Activated CD4-positive, alpha-beta T cell treated with anti-CD3 and anti-CD28 coated beads, Interleukin-2, amount 50 U/mL, for 24 hours (primary cell): ENCODE measurements around the gene C5orf63.
"Not testable (repeated sequence)": the region's sequence is repeated elsewhere in the genome, so short reads cannot be mapped to it uniquely, and the experiment has no call there.

Experiments
- DNase-seq, 2 donors: peaks; one replicate each; pipeline ENCODE4 v3.0.0-alpha.2; 2020; ENCODE audit warnings: low read depth in 1 of 2, low spot score in 1 of 2

Gene C5orf63

DNA sequence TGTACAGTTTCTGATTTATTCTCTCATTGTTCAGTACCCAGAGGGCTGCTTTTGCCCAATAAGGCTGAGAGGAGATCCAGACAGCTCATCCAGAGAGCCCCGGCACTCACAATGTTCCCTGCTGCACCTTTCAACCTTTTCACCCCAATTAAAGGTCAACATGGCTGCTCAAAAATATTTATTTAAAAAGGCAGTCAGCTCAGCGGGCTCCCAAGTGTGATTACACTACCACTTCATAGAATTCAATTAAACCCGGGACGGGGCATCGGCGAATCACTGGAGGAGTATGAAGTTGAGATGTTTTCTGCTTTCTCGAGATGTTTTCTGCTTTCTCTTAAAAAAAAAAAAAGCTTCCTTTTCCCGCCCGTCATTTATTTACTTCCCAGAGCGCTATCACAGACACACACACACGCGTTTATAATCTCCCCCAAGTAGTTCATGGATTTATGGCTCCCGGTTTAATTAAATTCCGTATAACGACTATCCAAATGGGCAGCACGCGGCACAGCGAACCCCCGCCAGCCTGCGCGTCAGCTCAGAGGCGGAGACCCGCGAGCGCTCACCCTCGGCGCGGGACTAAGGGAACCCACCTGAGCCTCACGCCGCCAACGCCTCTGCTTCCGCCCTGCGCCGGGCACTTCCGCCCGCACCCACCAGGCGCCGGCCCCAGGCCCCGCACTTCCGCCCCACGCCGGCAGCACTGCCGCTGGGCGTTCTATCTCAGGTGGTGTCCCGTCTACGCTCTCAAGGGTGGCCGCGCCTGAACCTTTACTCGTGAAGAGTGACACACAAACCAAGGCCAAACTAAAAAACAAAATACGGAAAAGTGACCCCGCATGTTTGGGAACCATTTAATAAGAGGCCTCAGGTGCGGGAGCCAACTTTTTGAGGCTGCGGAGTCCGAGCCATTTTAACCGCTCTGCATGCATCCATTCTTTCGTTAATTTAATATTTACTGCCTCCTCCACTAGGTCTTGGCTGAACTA is at the start of gene C5orf63:
TSS of gene C5orf63 (minus strand) at position 642 of the 986 bp plus-strand sequence. CDS start 14,507 bp downstream, outside the sequence.
- peak; percentile 53 to 55 for DNase-seq

- DNase-seq: no peak
Measured at GRCh38 chr5:127112347-127112864, 39.1 kb upstream of the C5orf63 start.

- no peak for DNase-seq
Measured at GRCh38 chr5:127111112-127111511, 37.8 kb upstream of the C5orf63 start.

DNA sequence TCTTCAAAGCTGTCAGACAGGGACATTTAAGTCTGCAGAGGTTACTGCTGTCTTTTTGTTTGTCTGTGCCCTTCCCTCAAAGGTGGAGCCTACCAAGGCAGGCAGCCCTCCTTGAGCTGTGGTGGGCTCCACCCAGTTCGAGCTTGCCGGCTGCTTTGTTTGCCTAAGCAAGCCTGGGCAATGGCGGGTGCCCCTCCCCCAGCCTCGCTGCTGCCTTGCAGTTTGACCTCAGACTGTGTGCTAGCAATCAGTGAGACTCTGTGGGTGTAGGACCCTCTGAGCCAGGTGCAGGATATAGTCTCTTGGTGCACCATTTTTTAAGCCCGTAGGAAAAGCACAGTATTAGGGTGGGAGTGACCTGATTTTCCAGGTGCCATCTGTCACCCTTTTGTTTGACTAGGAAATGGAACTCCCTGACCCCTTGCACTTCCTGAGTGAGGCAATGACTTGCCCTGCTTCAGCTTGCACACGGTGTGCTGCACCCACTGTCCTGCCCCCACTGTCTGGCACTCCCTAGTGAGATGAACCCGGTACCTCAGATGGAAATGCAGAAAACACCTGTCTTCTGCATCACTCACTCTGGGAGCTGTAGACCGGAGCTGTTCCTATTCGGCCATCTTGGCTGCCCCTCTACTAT is 35.4 kb upstream of the C5orf63 start:
- not testable (repeated sequence) for DNase-seq

- no peak for DNase-seq
Measured at GRCh38 chr5:127101935-127102334, 28.6 kb upstream of the C5orf63 start.

GRCh38 chr5:127101533-127101932 is 28.2 kb upstream of the C5orf63 start:
- no peak for DNase-seq

GRCh38 chr5:127098241-127098640 is 24.9 kb upstream of the C5orf63 start:
- no peak for DNase-seq

DNA sequence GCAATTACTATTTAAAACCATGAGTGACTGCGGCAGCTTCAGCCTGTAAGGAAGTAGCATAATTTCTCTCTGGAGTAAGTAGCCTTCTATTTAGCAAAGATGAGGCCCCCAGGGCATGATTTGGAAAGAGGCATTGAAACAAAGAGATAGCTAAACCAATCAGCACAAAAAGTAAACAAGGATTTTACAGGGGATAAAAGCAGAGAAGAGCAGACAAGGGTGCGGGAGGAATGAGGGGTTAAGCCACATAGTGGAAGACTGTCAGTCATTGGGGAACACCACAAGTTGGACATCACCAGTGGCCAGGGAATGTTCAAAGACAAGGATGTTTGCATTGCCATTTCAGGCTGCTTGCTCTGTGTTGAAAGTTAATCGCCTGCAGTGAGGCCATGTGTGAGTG is 24.0 kb upstream of the C5orf63 start:
- no peak for DNase-seq

DNA sequence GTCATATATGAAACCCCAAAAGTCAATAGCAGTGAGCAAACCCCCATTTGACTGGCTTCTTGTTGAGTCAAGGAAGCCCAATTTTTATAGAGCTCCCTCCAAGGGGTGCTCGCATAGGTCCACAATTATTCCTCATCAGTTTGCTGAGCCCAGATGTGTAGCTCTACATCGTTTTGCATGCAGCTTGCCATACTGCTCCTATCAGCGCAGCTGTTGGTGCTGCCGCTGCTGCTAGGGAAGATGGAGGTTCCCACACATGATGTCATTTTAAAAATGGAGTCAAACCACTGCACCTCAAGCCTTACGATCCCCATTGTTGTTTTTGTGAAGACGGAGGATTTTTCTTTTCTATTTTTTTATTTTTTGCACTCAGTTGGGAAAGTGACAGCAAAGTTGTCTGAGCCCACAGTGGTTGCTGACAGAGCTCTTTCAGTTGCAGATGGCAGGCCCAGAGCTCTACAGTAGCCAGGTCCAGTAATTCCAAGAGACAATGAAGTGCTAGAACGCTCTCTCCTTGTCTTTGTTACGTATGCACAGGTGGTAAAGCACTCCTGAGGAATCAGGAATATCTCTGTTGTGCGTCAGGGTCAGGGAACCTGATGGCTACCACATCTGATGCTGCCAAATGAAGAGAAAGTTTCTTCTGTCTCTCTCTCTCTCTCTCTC is 23.2 kb upstream of the C5orf63 start:
- no peak for DNase-seq

DNA sequence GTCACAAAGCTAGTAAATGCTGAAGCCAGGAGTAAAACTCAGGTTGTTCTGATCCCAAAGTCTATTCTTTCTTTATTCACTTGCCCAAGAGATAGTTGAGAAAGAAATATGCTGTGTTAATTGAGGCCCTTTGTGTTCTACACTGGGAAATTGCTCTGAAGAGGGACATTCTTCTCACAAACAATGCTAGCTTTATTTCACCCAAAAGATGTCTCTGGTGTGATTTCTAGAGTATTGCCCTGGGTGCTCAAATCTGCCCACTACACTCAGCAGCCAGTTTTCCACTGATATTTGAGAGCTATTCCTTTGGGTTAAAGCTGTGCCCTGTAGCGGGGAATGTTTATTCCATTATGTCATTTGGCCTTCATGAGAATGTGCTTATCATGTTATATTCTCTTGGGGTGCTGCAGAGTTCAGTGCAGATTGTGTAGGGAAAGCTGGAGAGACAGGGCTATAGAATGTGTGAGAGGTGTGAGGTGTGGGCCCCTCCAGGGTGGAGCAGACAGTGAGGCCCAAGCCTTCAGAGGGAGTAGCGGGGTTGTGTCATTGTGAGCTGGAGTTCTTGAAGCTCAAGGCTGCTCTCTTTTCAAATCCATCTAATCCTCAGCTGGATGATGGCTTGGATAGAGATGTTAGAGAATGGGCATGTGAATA is 21.0 kb upstream of the C5orf63 start:
- DNase-seq: no peak

DNA sequence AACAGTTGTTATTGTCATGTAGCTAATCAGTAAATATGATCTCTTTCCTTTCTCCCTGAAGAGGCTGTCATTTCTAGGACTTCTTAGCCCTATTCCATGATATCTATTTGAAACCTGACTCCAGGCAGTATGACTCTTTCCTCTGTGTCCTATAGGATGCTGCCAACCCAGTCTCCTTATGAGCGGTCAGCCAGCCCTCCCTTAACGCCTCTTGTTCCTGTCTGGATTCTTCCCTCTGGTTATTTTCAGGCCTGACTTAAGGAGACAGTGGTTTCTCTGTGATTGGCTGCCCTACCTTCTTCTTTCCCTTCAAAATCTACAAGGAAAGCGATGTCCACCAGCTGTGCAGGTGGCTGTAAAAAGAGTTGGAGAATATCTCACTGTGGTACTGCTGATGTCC is 19.4 kb upstream of the C5orf63 start:
- DNase-seq: no peak

DNA sequence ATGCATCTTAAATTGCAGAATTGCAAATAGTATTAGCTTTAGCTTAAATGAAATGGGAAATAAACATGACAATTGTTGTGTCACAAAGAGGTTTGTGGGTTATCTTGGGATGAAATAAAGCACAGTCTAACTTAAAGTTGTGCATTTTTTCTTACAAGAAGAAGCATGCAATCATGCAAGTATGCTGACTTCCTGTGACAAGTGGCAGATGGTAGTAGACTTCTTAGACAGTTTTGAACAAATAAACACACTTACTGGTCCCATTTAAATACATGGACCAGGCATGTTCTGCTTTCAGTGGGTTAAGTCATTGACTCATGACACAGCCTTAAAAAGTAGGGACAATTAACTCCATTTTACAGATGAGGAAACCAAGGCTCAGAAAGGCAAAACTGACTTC is 15.9 kb upstream of the C5orf63 start:
- no peak for DNase-seq

DNA sequence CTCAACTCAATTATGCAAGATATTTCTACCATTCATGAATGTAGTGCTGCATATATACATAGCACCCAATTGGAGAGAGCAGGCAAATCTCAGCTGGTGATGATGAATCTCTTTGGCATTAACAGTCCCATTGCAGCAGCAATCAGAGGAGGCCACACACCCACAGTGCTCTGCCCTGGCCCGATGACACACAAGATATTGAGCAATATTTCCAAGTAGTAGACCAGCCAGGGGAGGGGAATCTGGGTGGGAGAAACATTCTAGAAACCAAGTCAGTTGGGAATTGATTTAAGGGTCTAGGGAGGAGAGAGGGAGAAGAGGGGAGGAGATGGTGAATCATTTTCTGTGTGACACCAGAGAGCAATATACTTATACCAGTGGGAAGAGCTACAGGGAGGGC is 14.9 kb upstream of the C5orf63 start:
- DNase-seq: no peak

GRCh38 chr5:127086589-127086988 is 13.3 kb upstream of the C5orf63 start:
- no peak for DNase-seq

- no peak for DNase-seq
Measured at GRCh38 chr5:127085796-127086195, 12.5 kb upstream of the C5orf63 start.

GRCh38 chr5:127085371-127085770 is 12.1 kb upstream of the C5orf63 start:
- DNase-seq: no peak

GRCh38 chr5:127084656-127085055 is 11.4 kb upstream of the C5orf63 start:
- DNase-seq: no peak

DNA sequence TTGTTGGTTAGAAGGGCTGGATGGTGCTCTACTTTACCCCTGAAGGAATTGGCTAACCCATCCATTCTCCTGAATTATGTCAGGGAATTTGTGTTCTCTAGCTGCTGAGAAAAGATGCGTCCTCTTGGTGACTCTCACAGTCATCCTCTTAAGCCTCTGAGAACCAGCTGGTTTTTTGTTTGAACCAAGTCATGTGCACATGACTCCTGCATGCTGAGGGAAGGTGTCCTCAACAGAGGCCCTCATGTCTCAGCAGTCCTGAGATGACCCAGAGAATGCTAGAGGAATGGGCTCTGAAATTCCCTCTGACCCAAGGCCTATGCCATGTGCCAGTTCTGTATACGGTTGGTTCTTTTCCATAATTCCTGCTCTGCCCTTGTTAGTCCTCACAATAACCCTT is 10.4 kb upstream of the C5orf63 start:
- no peak for DNase-seq

DNA sequence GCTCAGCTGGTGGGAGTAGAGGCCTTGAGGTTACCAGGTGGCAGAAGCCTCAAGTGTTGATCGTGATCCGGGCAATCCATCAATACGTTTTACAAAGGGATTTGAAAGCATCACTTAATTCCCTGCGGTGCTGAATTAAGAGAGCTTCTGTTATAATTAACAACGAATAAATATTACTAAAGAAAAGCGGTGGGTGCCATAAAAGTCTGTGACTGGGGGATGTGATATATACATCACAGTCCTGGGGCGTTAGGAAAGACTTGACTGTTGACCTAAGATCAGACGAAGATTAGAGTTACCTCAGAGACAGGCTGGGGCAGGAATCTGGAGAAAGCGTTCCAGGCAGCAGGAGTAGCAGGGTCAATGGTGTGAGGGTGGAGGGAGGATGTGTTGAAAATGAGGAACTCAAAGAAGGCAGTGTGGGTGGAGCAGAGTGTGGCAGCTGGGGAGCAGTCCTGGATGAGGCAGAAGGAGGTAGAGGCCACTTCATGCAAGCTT is 6.7 kb upstream of the C5orf63 start:
- DNase-seq: no peak

DNA sequence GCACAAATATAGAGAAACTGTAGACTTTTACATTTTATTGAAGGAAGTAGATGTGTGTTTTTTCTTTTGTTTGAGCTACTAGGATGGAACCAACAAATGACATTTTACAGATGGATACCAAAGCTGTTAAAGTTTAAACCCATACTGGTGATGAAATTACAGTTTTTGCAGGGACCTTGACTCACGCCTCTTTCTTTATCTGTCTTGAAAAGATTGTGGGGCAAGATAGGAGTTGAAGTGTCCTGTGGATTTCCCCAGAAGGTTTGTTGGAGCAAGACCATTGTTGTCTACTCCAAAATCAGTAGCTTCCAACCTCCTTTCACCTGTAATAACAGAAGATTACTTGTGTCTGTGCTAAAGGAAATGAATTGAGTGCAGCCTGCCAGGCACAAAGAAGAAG is 4.1 kb upstream of the C5orf63 start:
- DNase-seq: no peak
